HG02885 (cell line): ENCODE results near the gene LIPA.

Experiments used
- ATAC-seq: cut with Tn5 transposase; IDR thresholded peaks from one replicate; pipeline ENCODE4 v1.9.1; 2021; ENCODE audit warnings: mild to moderate bottlenecking; ENCODE audit not compliant: unreplicated experiment, poor library complexity

The LIPA gene

GRCh38 chr10:89242345-89242684, 9.3 kb downstream of the LIPA start:
- ATAC-seq, result no peak

DNA sequence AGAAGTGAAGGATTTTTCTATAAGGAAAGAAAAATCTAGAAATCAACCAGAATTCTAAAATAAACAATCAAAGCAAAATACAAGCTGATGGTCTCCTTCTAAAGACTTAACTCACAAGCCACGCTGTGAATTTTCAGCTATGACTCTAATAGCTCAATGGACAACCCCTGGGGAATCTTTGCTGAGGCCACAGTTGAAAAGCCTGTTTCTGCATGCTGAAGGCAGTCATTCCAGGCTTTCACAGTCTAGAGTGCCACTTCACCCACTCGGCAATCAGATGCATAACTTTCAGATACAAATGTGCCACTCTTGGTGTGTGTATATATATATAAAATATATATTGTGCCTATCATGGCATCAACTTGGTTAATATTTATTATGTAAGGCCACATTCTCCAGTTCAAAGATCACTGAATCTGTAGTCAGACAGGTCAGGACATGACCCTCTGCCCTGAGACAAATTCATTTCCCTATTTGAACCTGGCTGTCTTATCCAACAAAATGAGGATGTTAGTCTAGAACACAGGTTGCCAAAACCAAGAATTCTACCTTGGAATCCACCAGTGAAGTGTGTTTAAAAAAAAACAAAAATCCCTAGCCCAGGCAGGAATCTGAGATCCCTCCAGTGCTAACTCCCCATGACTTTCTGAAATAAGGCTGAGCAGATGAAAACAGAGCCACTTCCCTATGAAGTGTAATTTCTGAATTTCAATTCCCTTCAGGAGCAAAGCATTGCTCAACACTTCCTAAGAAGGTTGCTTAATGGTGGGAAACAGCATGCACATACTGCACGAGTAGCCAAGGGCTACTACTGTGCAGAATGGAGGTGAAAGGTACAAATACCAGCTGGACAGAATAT, 9.9 kb downstream of the LIPA start:
- peak; percentile 37 for ATAC-seq

DNA sequence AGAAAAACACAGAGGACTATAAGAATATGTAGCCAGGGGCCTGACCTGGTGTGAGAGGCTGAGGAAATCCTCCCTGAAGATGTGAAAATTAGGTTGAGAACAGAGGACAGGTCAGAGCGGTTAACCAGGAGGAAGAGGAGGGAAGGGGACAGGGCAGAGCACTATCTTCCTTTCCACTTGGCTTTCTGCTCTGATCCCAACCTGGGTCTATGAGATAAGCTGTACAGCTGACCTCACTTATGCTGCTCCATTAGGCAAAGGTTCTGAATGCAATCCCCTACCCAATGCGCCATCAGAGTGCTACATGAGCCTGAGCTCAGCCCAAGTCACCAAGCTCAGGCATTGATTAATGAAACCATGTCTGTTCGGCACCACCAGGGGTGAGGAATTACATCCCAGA, 10.5 kb downstream of the LIPA start:
- no peak for ATAC-seq

DNA sequence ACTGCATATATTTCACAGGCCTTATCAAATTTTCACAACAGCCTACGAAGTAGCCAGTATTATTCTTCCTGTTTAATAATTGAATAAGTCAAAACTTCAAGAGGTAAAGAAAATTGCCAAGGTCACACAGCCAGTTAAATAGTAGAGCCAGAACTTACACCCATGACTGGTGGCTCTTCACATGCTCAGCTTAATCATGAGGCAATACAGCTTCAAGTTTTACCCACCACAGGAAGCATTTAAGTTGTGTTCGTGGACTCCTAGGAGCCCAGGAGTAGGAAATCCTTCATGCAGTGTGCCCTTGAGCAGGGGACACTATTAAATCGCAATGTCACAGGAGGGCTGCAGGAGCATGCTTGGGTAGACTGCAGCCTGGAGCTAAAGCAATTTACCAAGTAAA, 11.1 kb downstream of the LIPA start:
- ATAC-seq, result no peak

DNA sequence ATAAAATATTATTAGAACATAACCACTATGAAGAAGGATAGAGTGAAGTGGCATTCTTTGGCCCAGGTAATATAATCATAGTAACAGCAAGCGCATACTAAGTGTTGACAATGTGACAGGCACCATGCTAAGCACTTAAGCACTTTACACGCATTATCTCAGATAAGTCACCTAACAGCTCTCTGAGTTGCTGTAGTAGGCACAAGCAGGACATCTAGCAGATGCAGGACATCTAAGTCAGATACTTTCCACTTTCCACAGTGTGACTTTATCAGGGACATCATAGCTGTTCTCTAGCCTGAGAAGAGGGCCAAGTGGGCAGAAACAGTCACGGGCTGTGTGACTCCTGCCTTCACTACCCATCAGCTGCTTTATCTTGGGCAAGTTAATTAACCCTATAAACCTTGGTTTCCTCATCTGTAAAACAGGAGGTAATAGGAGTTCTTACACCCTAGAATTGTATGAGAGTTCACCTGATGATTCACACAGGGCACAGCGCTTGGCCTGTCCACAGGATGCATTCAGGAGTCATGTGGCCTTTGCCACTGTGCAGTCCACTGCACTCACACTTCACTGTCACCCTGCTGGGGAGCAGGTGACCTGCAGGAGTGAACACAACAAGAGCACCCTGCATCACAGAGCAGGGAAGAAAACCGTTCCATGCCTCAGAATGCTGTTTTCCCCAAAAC, 12.5 kb downstream of the LIPA start:
- no peak for ATAC-seq

DNA sequence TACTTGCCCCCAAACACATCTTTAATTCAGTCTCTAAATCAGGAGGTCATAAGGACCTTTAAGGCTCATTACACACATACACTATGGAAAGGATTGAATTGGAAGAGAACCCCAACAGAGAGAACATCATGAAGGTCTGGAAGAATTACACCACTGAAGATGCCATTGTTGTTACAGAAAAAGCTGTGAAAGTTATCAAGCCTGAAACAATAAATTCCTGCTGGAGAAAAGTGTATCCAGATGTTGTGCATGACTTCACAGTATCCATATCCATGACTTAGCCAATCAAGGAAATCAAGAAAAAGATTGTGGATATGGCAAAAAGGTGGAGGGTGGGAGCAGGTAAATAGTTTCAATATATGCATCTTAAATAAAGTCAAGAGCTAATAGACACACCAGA, 13.7 kb downstream of the LIPA start:
- no peak for ATAC-seq

DNA sequence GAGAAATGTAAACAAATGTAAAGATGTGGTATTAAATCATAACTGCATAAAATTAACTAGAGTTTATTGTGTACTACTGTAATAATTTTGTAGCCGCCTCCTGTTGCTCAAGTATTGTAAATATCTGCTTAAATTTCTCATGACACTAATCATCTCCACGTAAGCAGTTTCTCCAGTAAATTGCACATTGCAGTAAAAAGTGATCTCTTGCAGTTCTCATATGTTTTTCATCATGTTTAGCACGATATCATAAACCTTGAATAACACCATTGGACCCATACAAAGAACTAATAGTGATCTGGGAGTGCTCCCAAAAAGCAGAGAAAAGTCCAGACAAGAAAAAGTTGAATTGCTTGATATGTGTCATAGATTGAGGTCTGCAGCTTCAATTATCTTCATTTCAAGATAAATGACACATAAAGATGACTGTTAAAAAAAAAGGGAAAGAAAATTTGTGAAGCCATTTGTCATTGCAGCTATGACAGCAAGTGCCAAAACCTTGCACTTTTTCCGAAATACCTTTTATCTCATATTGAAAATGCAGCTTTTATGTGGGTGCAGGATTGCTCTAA, 15.3 kb downstream of the LIPA start:
- ATAC-seq, result no peak

- no peak for ATAC-seq
These were observed 16.3 kb downstream of the LIPA start for GRCh38 chr10:89235073-89235798.

- ATAC-seq, result no peak
These were observed 18.5 kb downstream of the LIPA start for GRCh38 chr10:89233033-89233432.

- no peak for ATAC-seq
These were observed 22.6 kb downstream of the LIPA start for GRCh38 chr10:89228962-89229361.

- no peak for ATAC-seq
These were observed 23.4 kb downstream of the LIPA start for GRCh38 chr10:89228146-89228545.

GRCh38 chr10:89226891-89227290, 24.7 kb downstream of the LIPA start:
- no peak for ATAC-seq

GRCh38 chr10:89224739-89225443, 26.7 kb downstream of the LIPA start:
- ATAC-seq, result no peak

DNA sequence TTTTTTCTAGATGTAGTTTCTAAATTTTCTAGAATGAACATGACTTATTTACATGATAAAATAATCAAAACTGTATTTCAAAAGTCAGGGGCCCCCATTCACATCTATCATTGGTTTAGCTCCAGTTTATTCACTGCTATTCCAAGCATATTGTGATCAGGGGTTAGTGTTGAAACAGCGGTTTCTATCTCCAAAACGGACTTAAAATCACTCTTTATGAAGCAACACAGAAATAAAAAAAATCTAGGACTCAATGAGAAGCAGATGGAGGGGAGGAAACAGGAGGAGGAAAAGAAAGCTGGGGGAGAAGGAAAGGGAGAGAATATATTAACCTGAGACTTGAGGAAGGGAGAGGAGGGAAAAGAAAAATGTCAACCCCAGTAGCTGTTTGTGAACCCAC, 29.7 kb downstream of the LIPA start:
- no peak for ATAC-seq

DNA sequence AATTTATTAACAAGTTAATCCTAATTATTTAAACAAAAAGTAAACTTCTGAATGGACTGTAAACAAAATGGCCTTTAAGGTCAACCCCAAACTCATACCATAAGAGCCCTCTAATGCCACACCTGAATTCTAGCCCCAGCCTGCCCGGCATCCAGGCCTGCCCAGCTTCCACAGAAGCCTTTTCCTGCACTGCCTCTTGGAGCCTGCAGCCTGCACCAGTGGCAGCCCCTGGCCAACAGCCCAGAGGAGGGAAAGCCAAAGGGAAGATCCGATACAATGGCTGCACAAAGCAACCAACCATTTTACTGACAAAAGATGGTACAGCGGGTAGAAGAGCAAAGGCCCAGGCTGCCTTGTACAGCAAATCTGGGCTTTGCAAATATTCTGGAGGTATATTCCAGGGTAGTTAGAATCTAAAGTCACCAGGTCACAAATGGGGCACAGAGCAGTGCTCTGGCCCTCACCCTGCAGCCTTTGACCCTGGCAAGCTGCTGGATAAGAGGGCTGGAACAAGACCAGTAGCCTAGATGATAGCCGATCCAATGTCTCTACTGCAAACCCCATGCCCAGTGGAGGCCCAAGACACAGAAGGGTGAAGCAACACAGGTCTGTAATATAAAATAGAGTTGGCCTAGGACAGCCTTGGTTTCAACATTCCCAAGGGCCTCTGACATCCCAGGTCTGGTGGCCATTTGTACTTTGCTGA, 31.9 kb downstream of the LIPA start:
- ATAC-seq, result no peak

GRCh38 chr10:89217057-89217990, 34.3 kb downstream of the LIPA start:
- ATAC-seq, result no peak

GRCh38 chr10:89216056-89216455, 35.5 kb downstream of the LIPA start:
- no peak for ATAC-seq

GRCh38 chr10:89215511-89215910, 36.1 kb downstream of the LIPA start:
- no peak for ATAC-seq
